A549 (cell line): ENCODE data around the gene EFEMP1. TPM values are rescaled to one million over a fixed set of nuclear protein-coding genes. Genes with fewer than 3 reads are reported as not detected.

Source experiments
- ATAC-seq, 2 experiments: fragments of 200-7000 bp in 1 of 2; fragments of >200 bp in 1 of 2; cut with Nextera tagmentation in 1 of 2; cut with Tn5 transposase in 1 of 2; 3 replicates each; pipeline versions ENCODE4 v1.8.0 to v1.9.1; 2018 to 2020; ENCODE audit warnings: mild to moderate bottlenecking in 1 of 2, moderate library complexity in 1 of 2
- CTCF ChIA-PET: fragments of 300-600 bp; sonication (Branson Sonifier 250); formaldehyde crosslinking; extraction: SDS; loops from one replicate; lab custom pipeline; 2021; ENCODE audit warnings: antibody characterized with exemption, inconsistent platforms; lab: Yijun Ruan, JAX
- POLR2A ChIA-PET: fragments of 350-600 bp; formaldehyde crosslinking; extraction: SDS; loops from one replicate; lab custom pipeline; 2021; ENCODE audit warnings: antibody characterized with exemption, inconsistent platforms; lab: Yijun Ruan, JAX
- DNase-seq, 2 experiments: peaks; one replicate each; pipeline versions ENCODE4 v3.0.0 to v3.0.0-alpha.2; 2011 to 2016; ENCODE audit warnings: low read depth in 1 of 2, low spot score in 1 of 2
- FAIRE-seq: peaks from 2 replicates; lab custom pipeline; 2011; peaks lifted over from hg19 to GRCh38; lab: Jason Lieb, UNC
- H3K27ac ChIP-seq, 2 experiments: fragments of >200 bp; sonication (Bioruptor Twin); formaldehyde crosslinking; 3 replicates each; pipeline ENCODE4 v1.5.1; 2016 to 2017
- H3K4me1 ChIP-seq: fragments of >200 bp; sonication (Bioruptor Twin); formaldehyde crosslinking; 3 replicates; pipeline ENCODE4 v1.6.1; 2016
- H3K4me2 ChIP-seq: fragments of >200 bp; sonication (Bioruptor Twin); formaldehyde crosslinking; 3 replicates; pipeline ENCODE4 v1.6.1; 2016
- H3K4me3 ChIP-seq: fragments of >200 bp; sonication (Bioruptor Twin); formaldehyde crosslinking; 3 replicates; pipeline ENCODE4 v1.5.1; 2016
- H3K9me3 ChIP-seq: fragments of >200 bp; sonication (Bioruptor Twin); formaldehyde crosslinking; 3 replicates; pipeline ENCODE4 v1.6.1; 2016
- ATOH8 ChIP-seq: fragments of 250-450 bp; sonication (Bioruptor Pico); IDR thresholded peaks from 2 replicates; pipeline ENCODE4 v1.5.0; 2020; ENCODE audit warnings: low read depth, mild to moderate bottlenecking, moderate library complexity
- CBX8 ChIP-seq: fragments of 200-600 bp; sonication (generic); IDR thresholded peaks from 2 replicates; pipeline ENCODE4 v1.6.1; 2016
- CEBPB ChIP-seq, 2 experiments: fragments of >200 bp in 1 of 2; sonication (Bioruptor Twin) in 1 of 2; formaldehyde crosslinking in 1 of 2; IDR thresholded peaks; 2 replicates each; pipeline ENCODE4 v1.6.1; 2012 to 2016
- CHD4 ChIP-seq: fragments of 200-600 bp; sonication (generic); IDR thresholded peaks from 2 replicates; pipeline ENCODE4 v1.6.1; 2016; ENCODE audit warnings: antibody characterized with exemption, mild to moderate bottlenecking, borderline replicate concordance
- EHF ChIP-seq: fragments of 250-450 bp; sonication (Bioruptor Pico); IDR thresholded peaks from 2 replicates; pipeline ENCODE4 v1.5.0; 2020; ENCODE audit warnings: mild to moderate bottlenecking
- EHMT2 ChIP-seq: fragments of 200-600 bp; sonication (generic); IDR thresholded peaks from 2 replicates; pipeline ENCODE4 v1.6.1; 2016; ENCODE audit warnings: antibody characterized with exemption, low read depth, mild to moderate bottlenecking, moderate library complexity
- EP300 ChIP-seq, 2 experiments: fragments of >200 bp; sonication (Bioruptor Twin); formaldehyde crosslinking; IDR thresholded peaks; 2 replicates in 1 of 2; 3 replicates in 1 of 2; pipeline ENCODE4 v1.6.1; 2016 to 2017
- FOSL2 ChIP-seq, 2 experiments: fragments of 450-650 bp in 1 of 2; fragments of >200 bp in 1 of 2; sonication (Bioruptor Twin) in 1 of 2; formaldehyde crosslinking; IDR thresholded peaks; 2 replicates each; pipeline versions ENCODE4 v1.5.0 to v1.6.1; 2016 to 2020; ENCODE audit warnings: mild to moderate bottlenecking in 1 of 2, moderate library complexity in 1 of 2
- FOXS1 ChIP-seq: fragments of 250-450 bp; sonication (Bioruptor Pico); IDR thresholded peaks from 2 replicates; pipeline ENCODE4 v1.5.0; 2020; ENCODE audit warnings: mild to moderate bottlenecking, moderate library complexity
- HEYL ChIP-seq: fragments of 250-450 bp; sonication (Bioruptor Pico); IDR thresholded peaks from 2 replicates; pipeline ENCODE4 v1.8.0; 2021; ENCODE audit warnings: mild to moderate bottlenecking, moderate library complexity
- JUN ChIP-seq, 2 experiments: fragments of >200 bp; sonication (Bioruptor Twin); formaldehyde crosslinking; IDR thresholded peaks; 2 replicates in 1 of 2; 3 replicates in 1 of 2; pipeline ENCODE4 v1.6.1; 2016 to 2017
- JUNB ChIP-seq: fragments of >200 bp; sonication (Bioruptor Twin); formaldehyde crosslinking; IDR thresholded peaks from 2 replicates; pipeline ENCODE4 v1.6.1; 2016
- KDM1A ChIP-seq: fragments of 200-600 bp; sonication (generic); IDR thresholded peaks from 2 replicates; pipeline ENCODE4 v1.6.1; 2016; ENCODE audit warnings: low read depth, mild to moderate bottlenecking
- MAZ ChIP-seq: fragments of 150-350 bp; IDR thresholded peaks from 2 replicates; pipeline ENCODE4 v1.6.1; 2014; ENCODE audit warnings: antibody characterized with exemption, low read depth, low read length, borderline replicate concordance
- NR3C1 ChIP-seq: fragments of >200 bp; sonication (Bioruptor Twin); formaldehyde crosslinking; IDR thresholded peaks from 3 replicates; pipeline ENCODE4 v1.6.1; 2017
- PHF8 ChIP-seq: fragments of 200-600 bp; sonication (generic); IDR thresholded peaks from 2 replicates; pipeline ENCODE4 v1.6.1; 2016; ENCODE audit warnings: low read depth, mild to moderate bottlenecking, antibody characterized with exemption, moderate library complexity, borderline replicate concordance
- POLR2A ChIP-seq: IDR thresholded peaks from 2 replicates; pipeline ENCODE4 v1.6.1; 2012; ENCODE audit warnings: mild to moderate bottlenecking, low read length
- POLR2AphosphoS2 ChIP-seq: conservative IDR thresholded peaks from 2 replicates; pipeline ENCODE4 v1.6.1; 2012; ENCODE audit warnings: low read length, improper control_type of control experiment, inconsistent platforms
- REST ChIP-seq: fragments of 200-600 bp; sonication (generic); IDR thresholded peaks from 2 replicates; pipeline ENCODE4 v1.6.1; 2016; ENCODE audit warnings: antibody characterized with exemption, mild to moderate bottlenecking, moderate library complexity
- RFX5 ChIP-seq: fragments of 450-650 bp; IDR thresholded peaks from 2 replicates; pipeline ENCODE4 v1.7.1; 2014; ENCODE audit warnings: antibody characterized with exemption, mild to moderate bottlenecking, moderate library complexity
- ZNF302 ChIP-seq: fragments of 250-450 bp; sonication (Bioruptor Pico); IDR thresholded peaks from 2 replicates; pipeline ENCODE4 v1.9.0; 2021; ENCODE audit warnings: inconsistent platforms, mild to moderate bottlenecking, moderate library complexity
- WGBS: methylation state at CpG from one replicate; pipeline ENCODE4 v1.1.6; 2017; ENCODE audit errors: missing lambda C conversion rate; 5-methylcytosine and 5-hydroxymethylcytosine counted together
- polyA plus RNA-seq, 4 experiments: library from polyadenylated mRNA; depleted of rRNA in 3 of 4; stranded (reverse); fragments of >200 nt; fragmentation: RNase III in 1 of 4; extraction: RNeasy Plus Mini Kit Qiagen cat#74134 plus additional on column Dnase treatment in 1 of 4; gene quantifications; 2 replicates in 3 of 4; 3 replicates in 1 of 4; pipeline ENCODE4 v1.2.3, GENCODE V29; 2011 to 2017
- TF ChIP-seq, protein P1 (sequence below): fragments of >200 bp; sonication (Bioruptor Twin); formaldehyde crosslinking; IDR thresholded peaks from 2 replicates; pipeline ENCODE4 v1.6.1; 2016
- TF ChIP-seq, protein P2 (sequence below): IDR thresholded peaks from 2 replicates; pipeline ENCODE4 v1.6.1; 2012

Gene EFEMP1
- polyA plus RNA-seq, 2 of the 4 experiments (the other 2 are of a cell fraction) = 48.5 to 59.2 TPM

- CTCF ChIA-PET = interaction anchor here (0.8 to 1.5 kb wide), 2 partner anchors 94 to 99 kb away, joined by 3 to 4 read pairs; no protein-coding TSS in a partner anchor
- H3K4me3 ChIP-seq = no peak overlapping the region
- ATAC-seq = peak in 1 of 2 experiments; percentile 11; a peak in 2 of 6 replicates
- 0 out of 4 replicates have a peak, but pooled peaks of 1 of the 2 experiments have one; percentile 3 for TF ChIP-seq CEBPB (IDR thresholded peaks at IDR 0.05)
- TF ChIP-seq POLR2AphosphoS2 = no peak
- TF ChIP-seq FOSL2 (IDR thresholded peaks at IDR 0.05) = no peak
- peak; percentile 27; the same call in 1 of the 2 replicates for TF ChIP-seq FOSL2 (CRISPR knock-in tag; IDR thresholded peaks at IDR 0.05)
- TF ChIP-seq, protein P1, sequence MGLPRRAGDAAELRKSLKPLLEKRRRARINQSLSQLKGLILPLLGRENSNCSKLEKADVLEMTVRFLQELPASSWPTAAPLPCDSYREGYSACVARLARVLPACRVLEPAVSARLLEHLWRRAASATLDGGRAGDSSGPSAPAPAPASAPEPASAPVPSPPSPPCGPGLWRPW = no peak
- POLR2A ChIA-PET = no interaction called here
- WGBS = 75% methylated on average over 2 of the region's 2 CpGs
- H3K27ac ChIP-seq = peak overlapping the region; percentile 89 to 90
- peak overlapping the region; percentile 32 for H3K4me2 ChIP-seq
- DNase-seq = peak in 1 of 2 experiments; percentile 41
- FAIRE-seq = no peak
- no peaks in the 10 kb centered on the region for H3K9me3 ChIP-seq
- peaks cover 38% of the 10 kb centered on the region for H3K4me1 ChIP-seq
Observed at GRCh38 chr2:55865096-55865835, 58.3 kb downstream of the EFEMP1 start.

GRCh38 chr2:55864351-55865084, 59.1 kb downstream of the EFEMP1 start:
- ChIA-PET POLR2A (no interaction called here), CTCF (interaction anchor here (0.8 to 1.5 kb wide), 3 partner anchors 23 to 100 kb away, joined by 3 to 4 read pairs (median 3); no protein-coding TSS in a partner anchor)
- Histone ChIP-seq H3K4me1 (peaks cover 38% of the 10 kb centered on the region), H3K4me3 (no peak overlapping the region), H3K9me3 (no peaks in the 10 kb centered on the region), H3K27ac (peak overlapping the region; percentile 89 to 90), H3K4me2 (no peak overlapping the region)
- TF ChIP-seq EHF (CRISPR knock-in tag) (no peak), KDM1A (no peak), REST (no peak), JUN (IDR thresholded peaks at IDR 0.05) (no peak), MAZ (no peak), POLR2AphosphoS2 (no peak), CBX8 (no peak), EP300 (IDR thresholded peaks at IDR 0.05) (no peak), EHMT2 (no peak), NR3C1 (no peak), CHD4 (no peak), FOXS1 (CRISPR knock-in tag) (no peak), PHF8 (no peak), ATOH8 (CRISPR knock-in tag) (no peak), HEYL (CRISPR knock-in tag) (no peak), RFX5 (no peak), POLR2A (no peak), ZNF302 (no peak), JUNB (no peak)
- TF ChIP-seq, protein P2, sequence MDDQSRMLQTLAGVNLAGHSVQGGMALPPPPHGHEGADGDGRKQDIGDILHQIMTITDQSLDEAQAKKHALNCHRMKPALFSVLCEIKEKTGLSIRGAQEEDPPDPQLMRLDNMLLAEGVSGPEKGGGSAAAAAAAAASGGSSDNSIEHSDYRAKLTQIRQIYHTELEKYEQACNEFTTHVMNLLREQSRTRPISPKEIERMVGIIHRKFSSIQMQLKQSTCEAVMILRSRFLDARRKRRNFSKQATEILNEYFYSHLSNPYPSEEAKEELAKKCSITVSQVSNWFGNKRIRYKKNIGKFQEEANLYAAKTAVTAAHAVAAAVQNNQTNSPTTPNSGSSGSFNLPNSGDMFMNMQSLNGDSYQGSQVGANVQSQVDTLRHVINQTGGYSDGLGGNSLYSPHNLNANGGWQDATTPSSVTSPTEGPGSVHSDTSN = no peak
- 79% methylated on average over 6 of the region's 6 CpGs for WGBS
- FAIRE-seq = no peak
- ATAC-seq = no peak
- no peak for DNase-seq
